Measurements from ENCODE around the gene HLA-DRB1.
A peak's percentile ranks its signal among the peaks of the same experiment; 100 is the strongest.
"Not testable (repeated sequence)": the region's sequence is repeated elsewhere in the genome, so short reads cannot be mapped to it uniquely, and the experiment has no call there.

The HLA-DRB1 gene

DNA sequence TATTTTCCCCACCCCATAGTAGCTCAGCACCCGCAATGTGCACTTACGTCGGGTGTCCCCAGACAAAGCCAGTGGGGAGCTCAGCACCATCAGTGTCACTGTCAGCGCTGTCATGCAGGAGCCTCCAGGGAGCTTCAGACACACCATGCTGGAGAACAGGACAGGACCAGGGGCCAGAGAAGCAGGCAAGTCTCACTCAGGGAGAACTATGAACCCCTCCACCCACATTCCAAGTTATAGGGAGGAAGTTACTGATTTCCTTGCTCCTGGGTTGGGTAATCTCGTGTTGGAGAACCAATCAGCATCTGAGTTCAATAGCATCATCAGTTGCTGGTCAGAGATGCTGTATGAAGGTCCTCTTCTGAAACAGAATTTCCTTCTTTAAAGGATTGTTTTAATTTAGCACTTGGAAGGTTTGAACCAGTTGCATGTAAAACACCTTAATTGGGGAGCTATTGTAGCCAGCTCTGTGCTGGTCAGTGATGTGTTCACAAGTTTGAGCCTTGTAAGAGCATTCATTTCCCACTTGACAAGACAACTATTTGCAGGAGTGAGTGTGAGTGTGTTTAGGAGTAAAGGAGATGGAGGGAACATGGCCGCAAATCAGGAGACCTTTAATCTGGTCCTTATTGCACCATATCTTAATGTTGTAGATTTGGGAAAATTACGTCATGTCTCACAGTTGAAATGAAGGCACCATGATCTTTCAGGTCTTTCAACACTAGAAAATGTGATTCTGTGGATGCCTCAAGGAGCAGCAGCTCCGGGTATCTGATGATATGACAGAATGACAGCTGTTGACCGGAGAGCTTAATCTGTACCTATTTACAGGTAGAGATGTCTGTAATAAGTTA, at the start of gene HLA-DRB1:
TSS of gene HLA-DRB1 (minus strand) at position 253 of the 854 bp plus-strand sequence. CDS start at position 147, 106 bp downstream.
- Histone ChIP-seq H3K36me3 (ENCODE audit: control insufficient read depth in 1 of 2, insufficient read depth in 2 of 2, low read length in 2 of 2) (no peaks in the 10 kb centered on the region), H3K9ac (ENCODE audit: low read depth in 1 of 2, low read length in 2 of 2) (peak within 1 kb of the TSS; percentile 43 to 70), H3K4me1 (ENCODE audit: control insufficient read depth in 1 of 2, insufficient read depth in 2 of 2, low read length in 2 of 2) (peaks cover 0 to 8% of the 10 kb centered on the region in 2 donors), H3K27ac (ENCODE audit: low read depth, low read length) (peak within 1 kb of the TSS; percentile 78), H3K4me3 (ENCODE audit: low read depth in 1 of 2, low read length in 2 of 2) (peak within 1 kb of the TSS; percentile 66 to 79), H3K9me3 (ENCODE audit: control insufficient read depth in 1 of 2, low read length in 2 of 2) (no peaks in the 10 kb centered on the region), H3K27me3 (ENCODE audit: control insufficient read depth in 1 of 2, insufficient read depth in 2 of 2, low read length in 2 of 2) (no peaks in the 10 kb centered on the region)

DNA sequence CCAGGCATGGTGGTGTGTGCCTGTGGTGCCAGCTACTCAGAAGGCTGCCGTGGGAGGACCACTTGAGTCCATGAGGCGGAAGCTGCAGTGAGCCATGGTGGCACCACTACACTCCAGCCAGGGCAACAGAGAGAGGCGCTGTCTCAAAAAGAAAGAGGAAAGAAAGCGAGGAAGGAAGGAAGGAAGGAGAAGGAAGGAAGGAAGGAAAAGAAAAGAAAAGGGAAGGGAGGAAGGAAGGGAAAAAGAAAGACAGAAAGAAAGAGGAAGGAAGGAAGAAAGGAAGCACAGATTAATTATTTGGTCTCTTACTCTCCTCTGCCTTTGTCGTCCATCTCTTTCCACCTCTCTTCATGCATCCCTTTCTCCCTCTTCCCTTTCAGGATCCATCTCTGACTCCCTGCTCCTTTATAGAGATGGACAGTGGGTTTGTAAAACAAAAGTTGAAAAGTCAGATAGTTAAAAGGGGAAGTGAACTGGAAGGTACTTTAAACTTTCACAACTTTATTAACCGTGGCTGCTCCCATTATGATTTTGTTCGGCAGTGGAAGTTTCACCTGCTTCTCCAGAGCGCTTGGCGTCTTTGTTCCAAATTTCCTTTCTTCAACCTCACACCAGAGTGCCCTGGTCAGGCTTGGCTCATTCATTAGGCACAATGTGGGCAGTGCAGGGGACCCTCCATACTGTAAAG, 49.0 kb upstream of the HLA-DRB1 start:
- no peaks in the 10 kb centered on the region for H3K4me1 ChIP-seq (ENCODE audit: control insufficient read depth in 1 of 2, insufficient read depth in 2 of 2, low read length in 2 of 2)
- no peaks in the 10 kb centered on the region for H3K9me3 ChIP-seq (ENCODE audit: control insufficient read depth in 1 of 2, low read length in 2 of 2)
- no peak overlapping the region for H3K4me3 ChIP-seq (ENCODE audit: low read depth in 1 of 2, low read length in 2 of 2)
- no peak overlapping the region for H3K27ac ChIP-seq (ENCODE audit: low read depth, low read length)
- H3K9ac ChIP-seq (ENCODE audit: low read depth in 1 of 2, low read length in 2 of 2): no peak overlapping the region
- peaks cover 0 to 7% of the 10 kb centered on the region in 2 donors for H3K27me3 ChIP-seq (ENCODE audit: control insufficient read depth in 1 of 2, insufficient read depth in 2 of 2, low read length in 2 of 2)
- no peaks in the 10 kb centered on the region for H3K36me3 ChIP-seq (ENCODE audit: control insufficient read depth in 1 of 2, insufficient read depth in 2 of 2, low read length in 2 of 2)

DNA sequence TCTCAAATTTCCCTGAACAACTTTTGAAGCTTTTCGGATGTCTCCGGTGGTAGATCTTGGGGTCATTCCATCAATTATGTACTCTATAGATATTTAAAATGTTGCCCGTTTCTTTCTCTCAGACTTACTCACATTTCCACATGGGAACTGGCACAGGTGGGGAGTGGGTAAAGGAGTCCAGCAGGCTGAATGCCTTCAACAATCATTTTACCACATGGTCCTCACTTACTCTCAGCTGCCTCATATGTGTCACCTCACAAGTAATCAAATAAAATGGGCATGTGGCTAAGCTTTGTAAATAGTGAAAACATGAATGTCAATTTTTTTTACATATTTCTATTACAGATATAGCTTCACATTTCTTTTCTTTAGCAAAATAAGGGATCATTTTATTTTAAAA, 48.2 kb upstream of the HLA-DRB1 start:
- H3K27me3 ChIP-seq (ENCODE audit: control insufficient read depth in 1 of 2, insufficient read depth in 2 of 2, low read length in 2 of 2): peaks cover 0 to 7% of the 10 kb centered on the region in 2 donors
- no peak overlapping the region for H3K4me3 ChIP-seq (ENCODE audit: low read depth in 1 of 2, low read length in 2 of 2)
- H3K4me1 ChIP-seq (ENCODE audit: control insufficient read depth in 1 of 2, insufficient read depth in 2 of 2, low read length in 2 of 2): no peaks in the 10 kb centered on the region
- H3K27ac ChIP-seq (ENCODE audit: low read depth, low read length): no peak overlapping the region
- no peak overlapping the region for H3K9ac ChIP-seq (ENCODE audit: low read depth in 1 of 2, low read length in 2 of 2)
- no peaks in the 10 kb centered on the region for H3K9me3 ChIP-seq (ENCODE audit: control insufficient read depth in 1 of 2, low read length in 2 of 2)
- no peaks in the 10 kb centered on the region for H3K36me3 ChIP-seq (ENCODE audit: control insufficient read depth in 1 of 2, insufficient read depth in 2 of 2, low read length in 2 of 2)

DNA sequence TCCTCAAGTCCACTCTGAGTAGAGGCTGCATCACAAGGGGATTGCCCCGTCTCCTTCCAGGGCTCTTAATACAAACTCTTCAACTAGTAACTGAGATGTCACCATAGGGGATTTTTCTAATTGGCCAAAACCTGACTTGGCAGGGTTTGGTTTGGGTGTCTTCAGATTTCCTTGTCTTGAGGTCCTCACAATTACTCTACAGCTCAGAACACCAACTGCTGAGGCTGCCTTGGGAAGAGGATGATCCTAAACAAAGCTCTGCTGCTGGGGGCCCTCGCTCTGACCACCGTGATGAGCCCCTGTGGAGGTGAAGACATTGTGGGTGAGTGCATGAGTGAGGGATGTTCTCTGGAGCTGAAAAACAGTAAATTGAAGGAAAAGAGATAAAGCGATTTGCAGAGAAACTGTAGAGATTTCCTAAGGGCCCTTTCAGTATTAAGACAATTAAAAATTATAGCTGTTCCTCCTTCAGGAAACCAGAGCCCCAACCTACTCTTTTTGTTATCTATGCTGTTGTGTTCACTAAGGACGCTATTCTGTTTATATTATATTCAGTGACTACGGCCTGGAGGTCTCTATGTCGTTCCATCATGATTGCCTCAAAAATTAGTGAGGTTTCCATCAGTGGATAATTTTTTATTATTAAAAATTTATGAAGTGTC, 47.7 kb upstream of the HLA-DRB1 start, which contains the start of gene HLA-DQA1:
TSS of gene HLA-DQA1 (plus strand) at position 188 of the 662 bp plus-strand sequence. CDS start at position 241, 53 bp downstream.
- Histone ChIP-seq H3K4me1 (ENCODE audit: control insufficient read depth in 1 of 2, insufficient read depth in 2 of 2, low read length in 2 of 2) (no peaks in the 10 kb centered on the region), H3K4me3 (ENCODE audit: low read depth in 1 of 2, low read length in 2 of 2) (peak within 1 kb of the TSS in 1 of 2 donors; percentile 30), H3K36me3 (ENCODE audit: control insufficient read depth in 1 of 2, insufficient read depth in 2 of 2, low read length in 2 of 2) (no peaks in the 10 kb centered on the region), H3K27me3 (ENCODE audit: control insufficient read depth in 1 of 2, insufficient read depth in 2 of 2, low read length in 2 of 2) (peaks cover 0 to 7% of the 10 kb centered on the region in 2 donors), H3K27ac (ENCODE audit: low read depth, low read length) (peak within 1 kb of the TSS; percentile 36), H3K9ac (ENCODE audit: low read depth in 1 of 2, low read length in 2 of 2) (peak within 1 kb of the TSS in 1 of 2 donors; percentile 15), H3K9me3 (ENCODE audit: control insufficient read depth in 1 of 2, low read length in 2 of 2) (no peaks in the 10 kb centered on the region)

DNA sequence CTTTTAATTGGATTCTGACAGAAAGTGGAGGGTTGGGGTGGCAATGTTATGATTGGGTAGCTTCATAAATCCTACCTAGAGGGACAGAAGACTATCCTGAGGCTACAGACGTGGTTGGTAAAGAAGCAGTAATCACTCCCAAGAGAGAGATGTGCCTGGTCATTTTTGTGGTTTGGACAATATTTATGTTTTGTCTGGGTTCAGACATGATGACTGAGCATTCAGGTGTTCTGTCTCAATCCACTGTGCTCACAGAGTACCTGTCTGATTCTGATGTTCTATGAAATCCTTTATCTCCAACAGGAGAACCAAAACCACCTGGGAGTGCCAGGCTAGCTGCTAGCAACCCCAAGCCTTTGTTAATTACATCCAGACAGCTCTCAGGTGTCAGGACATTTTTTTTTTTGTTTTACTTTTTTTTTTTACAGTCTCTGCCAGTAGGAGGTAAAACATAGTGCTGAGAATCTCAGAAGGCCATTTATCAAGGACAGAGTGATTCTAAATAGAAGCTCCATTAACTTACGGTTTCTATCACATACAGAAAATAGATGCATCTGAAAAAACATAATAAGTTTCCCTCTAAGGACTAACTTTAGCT, 46.0 kb upstream of the HLA-DRB1 start:
- Histone ChIP-seq H3K36me3 (ENCODE audit: control insufficient read depth in 1 of 2, insufficient read depth in 2 of 2, low read length in 2 of 2) (no peaks in the 10 kb centered on the region), H3K9me3 (ENCODE audit: control insufficient read depth in 1 of 2, low read length in 2 of 2) (no peaks in the 10 kb centered on the region), H3K27ac (ENCODE audit: low read depth, low read length) (no peak overlapping the region), H3K4me3 (ENCODE audit: low read depth in 1 of 2, low read length in 2 of 2) (no peak overlapping the region), H3K27me3 (ENCODE audit: control insufficient read depth in 1 of 2, insufficient read depth in 2 of 2, low read length in 2 of 2) (peaks cover 0 to 7% of the 10 kb centered on the region in 2 donors), H3K9ac (ENCODE audit: low read depth in 1 of 2, low read length in 2 of 2) (no peak overlapping the region), H3K4me1 (ENCODE audit: control insufficient read depth in 1 of 2, insufficient read depth in 2 of 2, low read length in 2 of 2) (no peaks in the 10 kb centered on the region)

DNA sequence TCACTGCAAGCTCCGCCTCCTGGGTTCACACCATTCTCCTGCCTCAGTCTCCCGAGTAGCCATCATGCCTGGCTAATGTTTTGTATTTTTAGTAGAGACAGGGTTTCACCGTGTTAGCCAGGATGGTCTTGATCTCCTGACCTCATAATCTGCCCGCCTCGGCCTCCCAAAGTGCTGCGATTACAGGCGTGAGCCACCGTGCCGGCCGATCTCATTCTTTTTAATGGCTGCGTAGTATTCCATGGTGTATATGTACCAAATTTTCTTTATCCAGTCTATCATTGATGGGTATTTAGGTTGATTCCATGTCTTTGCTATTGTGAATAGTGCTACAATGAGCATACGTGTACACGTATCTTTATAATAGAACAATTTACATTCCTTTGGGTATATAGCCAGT, 40.1 kb upstream of the HLA-DRB1 start:
- not testable (repeated sequence) for H3K36me3 ChIP-seq (ENCODE audit: control insufficient read depth in 1 of 2, insufficient read depth in 2 of 2, low read length in 2 of 2); H3K4me3 ChIP-seq (ENCODE audit: low read depth in 1 of 2, low read length in 2 of 2); H3K27me3 ChIP-seq (ENCODE audit: control insufficient read depth in 1 of 2, insufficient read depth in 2 of 2, low read length in 2 of 2); H3K4me1 ChIP-seq (ENCODE audit: control insufficient read depth in 1 of 2, insufficient read depth in 2 of 2, low read length in 2 of 2); H3K9me3 ChIP-seq (ENCODE audit: control insufficient read depth in 1 of 2, low read length in 2 of 2); H3K27ac ChIP-seq (ENCODE audit: low read depth, low read length); H3K9ac ChIP-seq (ENCODE audit: low read depth in 1 of 2, low read length in 2 of 2)

DNA sequence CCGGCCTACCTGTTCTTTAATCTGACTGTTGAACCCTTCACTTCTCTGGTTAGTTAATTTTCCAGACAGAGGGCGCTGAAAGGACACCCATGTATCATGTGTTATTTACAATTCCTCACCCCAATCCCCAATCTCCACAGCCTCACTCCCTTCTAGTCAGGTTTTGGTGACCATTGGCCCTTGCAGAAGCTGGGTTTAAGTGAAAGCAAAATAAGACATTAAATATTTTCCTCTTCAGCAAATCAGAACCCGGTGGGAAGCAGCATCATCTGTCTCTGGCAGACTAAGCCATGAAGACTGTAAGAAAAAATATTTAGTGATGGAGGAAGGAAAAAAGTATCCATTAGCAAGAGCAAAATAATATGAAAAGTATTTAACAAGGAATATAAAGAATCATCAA, 38.2 kb upstream of the HLA-DRB1 start:
- H3K27me3 ChIP-seq (ENCODE audit: control insufficient read depth in 1 of 2, insufficient read depth in 2 of 2, low read length in 2 of 2): no peaks in the 10 kb centered on the region
- H3K4me3 ChIP-seq (ENCODE audit: low read depth in 1 of 2, low read length in 2 of 2): no peak overlapping the region
- H3K9me3 ChIP-seq (ENCODE audit: control insufficient read depth in 1 of 2, low read length in 2 of 2): no peaks in the 10 kb centered on the region
- H3K4me1 ChIP-seq (ENCODE audit: control insufficient read depth in 1 of 2, insufficient read depth in 2 of 2, low read length in 2 of 2): peaks cover 0 to 4% of the 10 kb centered on the region in 2 donors
- no peak overlapping the region for H3K9ac ChIP-seq (ENCODE audit: low read depth in 1 of 2, low read length in 2 of 2)
- no peaks in the 10 kb centered on the region for H3K36me3 ChIP-seq (ENCODE audit: control insufficient read depth in 1 of 2, insufficient read depth in 2 of 2, low read length in 2 of 2)
- H3K27ac ChIP-seq (ENCODE audit: low read depth, low read length): no peak overlapping the region

DNA sequence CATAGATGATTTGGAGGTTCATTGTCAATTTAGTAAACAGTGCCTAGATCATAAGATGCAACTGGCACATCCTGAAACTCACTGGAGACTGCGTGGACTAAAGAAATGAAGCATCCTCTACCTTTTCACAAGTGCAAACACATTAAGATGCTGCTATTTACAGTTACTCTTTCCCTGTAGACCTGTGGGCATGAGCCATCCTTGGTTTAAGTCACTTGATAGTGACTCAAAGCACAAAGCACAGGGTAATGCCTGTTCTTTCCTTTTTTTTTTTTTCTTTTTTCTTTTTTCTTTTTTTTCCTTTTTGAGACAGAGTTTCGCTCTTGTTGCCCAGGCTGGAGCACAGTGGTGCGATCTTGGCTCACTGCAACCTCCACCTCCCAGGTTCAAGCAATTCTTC, 37.6 kb upstream of the HLA-DRB1 start:
- no peaks in the 10 kb centered on the region for H3K27me3 ChIP-seq (ENCODE audit: control insufficient read depth in 1 of 2, insufficient read depth in 2 of 2, low read length in 2 of 2)
- no peaks in the 10 kb centered on the region for H3K9me3 ChIP-seq (ENCODE audit: control insufficient read depth in 1 of 2, low read length in 2 of 2)
- H3K4me3 ChIP-seq (ENCODE audit: low read depth in 1 of 2, low read length in 2 of 2): no peak overlapping the region
- H3K9ac ChIP-seq (ENCODE audit: low read depth in 1 of 2, low read length in 2 of 2): no peak overlapping the region
- no peaks in the 10 kb centered on the region for H3K36me3 ChIP-seq (ENCODE audit: control insufficient read depth in 1 of 2, insufficient read depth in 2 of 2, low read length in 2 of 2)
- no peak overlapping the region for H3K27ac ChIP-seq (ENCODE audit: low read depth, low read length)
- peaks cover 0 to 4% of the 10 kb centered on the region in 2 donors for H3K4me1 ChIP-seq (ENCODE audit: control insufficient read depth in 1 of 2, insufficient read depth in 2 of 2, low read length in 2 of 2)

DNA sequence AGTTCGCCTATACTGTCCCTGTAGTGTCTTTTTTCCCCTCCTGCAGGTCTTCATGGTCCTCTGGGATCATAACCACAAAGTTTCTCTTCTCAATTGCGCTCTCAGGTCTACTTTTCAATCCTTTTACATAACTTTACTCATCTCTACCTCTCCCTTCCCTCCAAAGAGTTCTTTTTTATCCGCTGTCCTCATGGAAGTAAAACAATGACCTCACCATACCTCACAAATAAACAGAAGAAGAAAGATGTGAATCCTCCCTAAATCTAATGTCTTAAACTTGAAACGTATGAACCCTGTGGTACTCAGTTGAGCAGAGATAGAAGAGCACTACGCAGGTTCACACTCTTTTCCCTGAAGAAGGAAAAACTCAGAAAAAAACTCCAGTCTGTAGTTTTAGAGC, 35.5 kb upstream of the HLA-DRB1 start:
- Histone ChIP-seq H3K9ac (ENCODE audit: low read depth in 1 of 2, low read length in 2 of 2) (no peak overlapping the region), H3K27ac (ENCODE audit: low read depth, low read length) (no peak overlapping the region), H3K4me1 (ENCODE audit: control insufficient read depth in 1 of 2, insufficient read depth in 2 of 2, low read length in 2 of 2) (peaks cover 0 to 4% of the 10 kb centered on the region in 2 donors), H3K9me3 (ENCODE audit: control insufficient read depth in 1 of 2, low read length in 2 of 2) (no peaks in the 10 kb centered on the region), H3K4me3 (ENCODE audit: low read depth in 1 of 2, low read length in 2 of 2) (no peak overlapping the region), H3K27me3 (ENCODE audit: control insufficient read depth in 1 of 2, insufficient read depth in 2 of 2, low read length in 2 of 2) (no peaks in the 10 kb centered on the region), H3K36me3 (ENCODE audit: control insufficient read depth in 1 of 2, insufficient read depth in 2 of 2, low read length in 2 of 2) (no peaks in the 10 kb centered on the region)

All from duodenal mucosa (tissue), 2 donors.